ENCODE results near the gene ZNF516.

DNA sequence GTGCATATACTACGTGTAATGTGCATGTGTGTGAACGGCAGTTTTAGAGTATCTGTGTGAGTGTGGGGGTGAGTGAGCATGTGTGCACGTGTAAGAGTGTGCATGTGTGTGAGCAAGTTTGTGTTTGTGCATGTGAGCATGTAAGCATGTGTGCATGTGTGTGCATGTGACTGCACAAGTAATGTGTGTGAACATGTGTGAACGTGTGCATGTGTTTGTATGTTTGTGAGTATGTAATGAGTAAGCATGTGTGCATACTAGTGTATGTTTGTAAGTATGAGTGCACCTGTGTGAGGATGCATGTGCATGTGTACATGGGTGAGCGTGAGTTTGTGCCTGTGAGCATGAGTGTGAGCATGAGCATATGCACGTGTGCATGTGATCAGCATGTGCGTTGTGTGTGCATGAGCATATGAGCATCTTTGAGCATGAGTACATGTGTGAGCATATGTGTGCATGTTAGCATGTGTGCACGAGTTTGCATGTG is 90.7 kb downstream of the ZNF516 start:
- no peak for TF ChIP-seq EZH2phosphoT487 (IDR thresholded peaks at IDR 0.05; ENCODE audit: insufficient read depth, low read depth)
- no peak for TF ChIP-seq EZH2 (IDR thresholded peaks at IDR 0.05; ENCODE audit: insufficient read depth, poor library complexity, severe bottlenecking)

All from GM23248 (cell line).